ENCODE measurements around the gene LRMDA.

LRMDA gene

DNA sequence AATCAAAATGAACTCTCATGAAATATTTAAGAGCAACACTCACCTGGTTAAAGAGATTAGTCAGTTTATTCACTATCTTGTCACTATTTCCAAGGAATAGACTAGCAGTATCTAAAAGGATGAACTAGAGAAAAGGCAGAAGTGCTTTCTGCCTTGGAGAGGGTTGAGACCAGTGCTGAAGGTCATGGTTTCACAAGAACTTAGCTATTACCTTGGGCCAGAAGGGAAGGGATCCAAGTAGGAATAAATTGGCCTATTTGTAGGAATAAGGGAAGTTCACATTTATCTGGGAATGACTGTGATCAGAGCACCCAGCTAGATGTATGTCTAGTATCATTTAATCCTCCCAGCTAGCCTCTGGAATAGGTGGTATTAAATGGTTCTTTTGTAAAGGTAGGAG is 347.2 kb downstream of the LRMDA start:
- TF ChIP-seq, protein P1, sequence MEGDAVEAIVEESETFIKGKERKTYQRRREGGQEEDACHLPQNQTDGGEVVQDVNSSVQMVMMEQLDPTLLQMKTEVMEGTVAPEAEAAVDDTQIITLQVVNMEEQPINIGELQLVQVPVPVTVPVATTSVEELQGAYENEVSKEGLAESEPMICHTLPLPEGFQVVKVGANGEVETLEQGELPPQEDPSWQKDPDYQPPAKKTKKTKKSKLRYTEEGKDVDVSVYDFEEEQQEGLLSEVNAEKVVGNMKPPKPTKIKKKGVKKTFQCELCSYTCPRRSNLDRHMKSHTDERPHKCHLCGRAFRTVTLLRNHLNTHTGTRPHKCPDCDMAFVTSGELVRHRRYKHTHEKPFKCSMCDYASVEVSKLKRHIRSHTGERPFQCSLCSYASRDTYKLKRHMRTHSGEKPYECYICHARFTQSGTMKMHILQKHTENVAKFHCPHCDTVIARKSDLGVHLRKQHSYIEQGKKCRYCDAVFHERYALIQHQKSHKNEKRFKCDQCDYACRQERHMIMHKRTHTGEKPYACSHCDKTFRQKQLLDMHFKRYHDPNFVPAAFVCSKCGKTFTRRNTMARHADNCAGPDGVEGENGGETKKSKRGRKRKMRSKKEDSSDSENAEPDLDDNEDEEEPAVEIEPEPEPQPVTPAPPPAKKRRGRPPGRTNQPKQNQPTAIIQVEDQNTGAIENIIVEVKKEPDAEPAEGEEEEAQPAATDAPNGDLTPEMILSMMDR (IDR thresholded peaks at IDR 0.05; ENCODE audit: insufficient read depth, low read depth, low read length, missing control alignments), result no peak
- H3K4me3 ChIP-seq (ENCODE audit: low read depth, low read length), result no peak overlapping the region

DNA sequence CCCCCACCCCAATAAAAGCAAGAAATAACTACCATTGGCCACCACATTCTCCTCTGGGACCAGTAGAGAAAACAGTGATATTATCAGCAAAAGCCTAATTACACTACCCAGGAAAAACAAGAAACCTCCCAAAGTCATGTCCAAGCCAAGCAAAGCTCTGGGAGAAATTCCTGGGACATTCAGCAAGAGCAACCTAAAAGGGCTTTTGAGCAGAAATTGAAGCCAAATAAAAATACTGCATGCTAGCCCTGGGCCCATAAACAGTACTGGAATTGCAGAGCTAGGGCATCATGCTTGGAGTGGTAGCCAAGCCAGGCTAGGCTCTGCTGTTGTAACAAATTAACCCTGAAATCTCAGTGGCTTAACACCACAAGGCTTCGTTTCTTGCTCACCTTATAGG is 347.9 kb downstream of the LRMDA start:
- no peak overlapping the region for H3K4me3 ChIP-seq (ENCODE audit: low read depth, low read length)
- no peak for DNase-seq (ENCODE audit: low read depth)
- TF ChIP-seq, protein P1 (IDR thresholded peaks at IDR 0.05; ENCODE audit: insufficient read depth, low read depth, low read length, missing control alignments), result no peak

More for the DNA sequence above, 347.2 kb downstream of the LRMDA start:
- DNase-seq (ENCODE audit: low read depth), result no peak

DNA sequence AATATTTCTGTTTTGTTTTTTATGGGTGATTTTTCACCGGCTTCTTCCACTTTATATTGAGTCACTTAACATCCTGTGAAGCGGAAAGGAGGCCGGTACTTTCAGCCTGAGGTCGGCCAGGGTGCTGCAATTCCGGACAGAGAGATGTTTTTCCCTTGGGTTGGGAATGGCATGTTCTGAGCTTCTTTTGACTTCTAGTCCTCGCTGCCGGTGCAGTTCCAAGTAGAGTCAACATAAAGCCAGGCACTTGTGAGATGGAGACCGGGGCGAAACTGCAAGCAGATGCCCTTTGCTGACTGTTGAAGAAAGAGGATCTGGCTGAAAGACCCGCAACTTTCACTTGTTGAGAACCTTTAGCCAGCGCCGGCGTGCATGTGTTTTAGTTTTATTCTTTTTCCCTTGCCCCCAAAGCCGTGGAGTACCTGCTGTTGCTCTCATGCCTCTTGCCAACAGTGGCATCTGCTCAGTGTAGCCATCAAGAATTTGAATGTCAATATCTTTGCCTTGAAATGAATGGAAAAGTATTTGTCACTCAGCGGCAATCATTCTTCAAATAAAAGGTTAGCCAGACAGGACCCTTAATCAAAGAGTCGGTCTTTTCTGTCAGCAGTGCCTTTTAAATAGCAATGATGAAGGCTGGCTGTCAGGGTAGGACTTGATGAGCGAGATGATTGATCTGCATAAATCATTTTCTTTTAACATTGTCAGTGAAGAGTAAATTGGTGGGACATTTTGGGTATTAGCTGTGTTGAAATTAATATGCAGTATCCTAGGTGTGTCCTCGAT is 351.2 kb downstream of the LRMDA start:
- H3K4me3 ChIP-seq (ENCODE audit: low read depth, low read length), result no peak overlapping the region
- DNase-seq (ENCODE audit: low read depth), result no peak
- TF ChIP-seq, protein P1 (IDR thresholded peaks at IDR 0.05; ENCODE audit: insufficient read depth, low read depth, low read length, missing control alignments), result no peak

DNA sequence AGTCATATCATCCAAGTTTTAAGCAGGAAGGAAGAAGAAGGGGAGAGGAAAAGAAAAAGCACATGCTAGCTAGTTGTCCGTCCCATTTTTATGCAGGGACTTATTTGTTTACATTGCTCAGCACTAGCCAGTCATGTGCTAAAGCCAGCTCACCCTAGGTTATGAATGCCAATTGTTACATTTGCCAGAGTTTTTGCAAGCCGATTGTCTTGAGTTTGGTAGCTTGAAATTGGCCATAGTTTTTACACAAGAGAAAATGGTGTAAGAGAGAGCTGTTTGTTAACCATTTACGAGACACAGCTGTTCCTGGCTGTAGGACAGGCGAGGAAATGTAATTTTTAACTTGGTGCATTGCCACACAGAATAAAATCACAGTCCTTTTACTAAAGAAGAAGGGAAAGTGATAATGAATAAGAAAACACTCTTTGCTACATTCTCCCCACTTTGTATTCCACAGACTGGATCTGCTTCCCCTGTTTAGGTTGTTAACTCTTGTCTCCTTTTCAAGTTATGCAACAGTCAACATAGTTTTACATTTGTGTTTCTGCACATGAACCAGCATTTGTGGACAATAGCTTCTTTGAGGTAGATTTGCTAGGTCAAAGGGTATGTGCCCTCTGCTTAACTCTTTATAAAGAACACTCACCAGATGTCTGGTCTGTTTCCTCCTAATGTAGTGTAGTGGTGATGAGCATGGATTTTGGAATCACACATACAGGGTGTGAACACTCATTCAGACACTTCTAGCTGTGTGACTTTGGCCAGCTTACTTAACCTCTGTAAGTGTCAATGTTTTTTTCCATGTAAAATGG is 357.2 kb downstream of the LRMDA start:
- TF ChIP-seq, protein P1 (IDR thresholded peaks at IDR 0.05; ENCODE audit: insufficient read depth, low read depth, low read length, missing control alignments), result no peak
- H3K4me3 ChIP-seq (ENCODE audit: low read depth, low read length), result no peak overlapping the region
- no peak for DNase-seq (ENCODE audit: low read depth)

DNA sequence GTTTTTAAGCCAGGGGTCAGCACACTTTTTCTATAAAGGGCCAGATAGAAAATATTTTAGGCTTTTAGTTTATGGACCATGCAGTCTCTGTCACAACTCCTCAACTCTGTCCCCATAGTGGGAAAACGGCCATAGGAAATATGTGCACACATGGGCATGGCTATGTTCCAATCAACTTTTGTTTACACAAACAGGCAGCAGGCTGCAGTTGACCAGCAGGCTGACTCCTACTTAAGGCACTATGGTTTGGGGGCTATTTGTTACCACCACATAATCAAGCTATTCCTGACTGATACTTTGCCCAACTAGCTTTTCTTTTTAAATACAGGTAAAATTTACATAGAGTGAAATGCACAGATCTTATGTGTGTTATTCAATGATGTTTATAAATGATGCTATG is 362.4 kb downstream of the LRMDA start:
- TF ChIP-seq, protein P1 (IDR thresholded peaks at IDR 0.05; ENCODE audit: insufficient read depth, low read depth, low read length, missing control alignments), result no peak
- DNase-seq (ENCODE audit: low read depth), result no peak
- H3K4me3 ChIP-seq (ENCODE audit: low read depth, low read length), result no peak overlapping the region

DNA sequence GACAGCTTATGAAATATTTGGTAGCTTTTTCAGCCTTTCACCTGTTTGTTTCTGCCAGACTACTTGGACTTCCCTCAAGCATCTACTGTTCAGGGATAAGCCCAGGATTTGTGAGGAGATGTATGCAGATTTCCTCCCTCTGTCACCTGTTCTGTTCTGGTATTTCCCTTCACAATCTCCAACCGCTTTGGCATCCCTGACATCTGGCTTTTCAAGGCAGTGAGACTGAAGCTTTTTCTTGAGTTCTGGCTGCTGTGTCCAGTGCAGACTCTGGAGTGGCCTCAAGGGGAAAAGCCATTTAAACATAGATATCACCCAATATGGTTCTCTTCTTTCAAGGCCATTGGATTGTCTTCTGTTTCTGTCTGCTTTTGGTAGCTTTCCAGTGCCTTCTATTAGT is 369.7 kb downstream of the LRMDA start:
- TF ChIP-seq, protein P1 (IDR thresholded peaks at IDR 0.05; ENCODE audit: insufficient read depth, low read depth, low read length, missing control alignments), result no peak
- H3K4me3 ChIP-seq (ENCODE audit: low read depth, low read length), result no peak overlapping the region
- DNase-seq (ENCODE audit: low read depth), result no peak
